DOHH2 (cell line): ENCODE results near the gene MAPRE3.

Experiments used
- H3F3A ChIP-seq: fragments of 200-600 bp; sonication (generic), shearing (Covaris generic); 2 replicates; pipeline ENCODE4 v1.6.0; 2016; ENCODE audit warnings: antibody characterized with exemption, mild to moderate bottlenecking; ENCODE audit not compliant: control insufficient read depth, insufficient read depth
- H3K27ac ChIP-seq: fragments of 200-600 bp; sonication (generic); 2 replicates; pipeline ENCODE4 v1.5.1; 2014; ENCODE audit warnings: low read depth, mild to moderate bottlenecking, low read length, moderate library complexity
- H3K27me3 ChIP-seq: fragments of 200-600 bp; sonication (generic); 2 replicates; pipeline ENCODE4 v1.6.1; 2014; ENCODE audit warnings: mild to moderate bottlenecking, low read length, mixed read lengths; ENCODE audit not compliant: control insufficient read depth
- H3K36me3 ChIP-seq: fragments of 200-600 bp; sonication (generic); 2 replicates; pipeline ENCODE4 v1.6.1; 2014; ENCODE audit warnings: mild to moderate bottlenecking, low read length, moderate library complexity, mixed read lengths; ENCODE audit not compliant: control insufficient read depth
- H3K4me1 ChIP-seq: fragments of 200-600 bp; sonication (generic); 2 replicates; pipeline ENCODE4 v1.6.1; 2014; ENCODE audit warnings: mild to moderate bottlenecking, low read length, mixed read lengths; ENCODE audit not compliant: control insufficient read depth
- H3K4me2 ChIP-seq: fragments of 200-600 bp; sonication (generic); 2 replicates; pipeline ENCODE4 v1.6.0; 2014; ENCODE audit warnings: mild to moderate bottlenecking, low read length, moderate library complexity
- H3K4me3 ChIP-seq: fragments of 200-600 bp; sonication (generic); 2 replicates; pipeline ENCODE4 v1.5.1; 2014; ENCODE audit warnings: mild to moderate bottlenecking, low read length, mixed read lengths
- H3K79me2 ChIP-seq: fragments of 200-600 bp; sonication (generic); 2 replicates; pipeline ENCODE4 v1.6.1; 2014; ENCODE audit warnings: mild to moderate bottlenecking, low read length, mixed read lengths; ENCODE audit not compliant: control insufficient read depth
- H3K9me2 ChIP-seq: fragments of 200-600 bp; sonication (generic); replicated peaks from 2 replicates; pipeline ENCODE4 v1.6.1; 2014; ENCODE audit warnings: mild to moderate bottlenecking, low read length, mixed read lengths; ENCODE audit not compliant: control insufficient read depth
- H3K9me3 ChIP-seq: fragments of 200-600 bp; sonication (generic); 2 replicates; pipeline ENCODE4 v1.6.1; 2014; ENCODE audit warnings: antibody characterized with exemption, low read length, mixed read lengths; ENCODE audit not compliant: control insufficient read depth, insufficient read depth
- H4K20me1 ChIP-seq: fragments of 200-600 bp; sonication (generic); 2 replicates; pipeline ENCODE4 v1.6.0; 2014; ENCODE audit warnings: low read depth, mild to moderate bottlenecking, antibody characterized with exemption, low read length, moderate library complexity; ENCODE audit not compliant: control insufficient read depth, insufficient read depth
- EZH2phosphoT487 ChIP-seq: fragments of 200-600 bp; sonication (generic); IDR thresholded peaks from 2 replicates; pipeline ENCODE4 v1.6.1; 2017; ENCODE audit warnings: borderline replicate concordance, mild to moderate bottlenecking, antibody characterized with exemption, low read length, moderate library complexity, mixed read lengths
- TF ChIP-seq, protein P1 (sequence below): fragments of 200-600 bp; sonication (generic); IDR thresholded peaks from one replicate; pipeline ENCODE4 v1.5.1; 2014; ENCODE audit warnings: antibody characterized with exemption, mild to moderate bottlenecking, low read depth, low read length; ENCODE audit not compliant: poor library complexity, severe bottlenecking

MAPRE3 gene

DNA sequence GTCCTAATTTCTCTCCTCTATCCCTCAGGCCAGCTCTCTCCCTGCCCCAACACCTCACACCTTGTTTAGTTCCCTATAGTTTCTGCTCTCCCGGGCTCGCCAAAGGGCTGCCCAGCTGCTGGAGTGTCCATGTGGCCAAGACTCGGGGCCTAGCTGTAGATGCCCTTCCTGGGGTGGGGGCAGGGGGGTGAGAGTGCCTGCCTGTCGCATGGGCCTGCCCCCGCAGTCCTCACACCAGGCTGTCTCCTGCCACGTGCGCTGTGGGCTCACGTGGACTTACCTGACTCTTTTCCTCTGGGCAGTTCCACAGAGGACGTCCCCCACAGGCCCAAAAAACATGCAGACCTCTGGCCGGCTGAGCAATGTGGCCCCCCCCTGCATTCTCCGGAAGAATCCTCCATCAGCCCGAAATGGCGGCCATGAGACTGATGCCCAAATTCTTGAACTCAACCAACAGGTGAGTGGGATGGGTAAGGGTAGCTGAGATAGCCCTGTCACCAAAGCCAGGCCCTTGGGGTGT lies 54.9 kb downstream of the MAPRE3 start:
- no peaks in the 10 kb centered on the region for H3K4me1 ChIP-seq
- H3K36me3 ChIP-seq = no peaks in the 10 kb centered on the region
- H3K79me2 ChIP-seq = no peaks in the 10 kb centered on the region
- no peaks in the 10 kb centered on the region for H3F3A ChIP-seq
- no peak overlapping the region for H3K4me2 ChIP-seq
- H3K9me3 ChIP-seq = no peaks in the 10 kb centered on the region
- no peaks in the 10 kb centered on the region for H3K27me3 ChIP-seq
- no peak overlapping the region for H3K4me3 ChIP-seq
- H3K27ac ChIP-seq = no peak overlapping the region
- H4K20me1 ChIP-seq = no peaks in the 10 kb centered on the region
- H3K9me2 ChIP-seq = no peaks in the 10 kb centered on the region
- TF ChIP-seq EZH2phosphoT487 = no peak
- TF ChIP-seq, protein P1, sequence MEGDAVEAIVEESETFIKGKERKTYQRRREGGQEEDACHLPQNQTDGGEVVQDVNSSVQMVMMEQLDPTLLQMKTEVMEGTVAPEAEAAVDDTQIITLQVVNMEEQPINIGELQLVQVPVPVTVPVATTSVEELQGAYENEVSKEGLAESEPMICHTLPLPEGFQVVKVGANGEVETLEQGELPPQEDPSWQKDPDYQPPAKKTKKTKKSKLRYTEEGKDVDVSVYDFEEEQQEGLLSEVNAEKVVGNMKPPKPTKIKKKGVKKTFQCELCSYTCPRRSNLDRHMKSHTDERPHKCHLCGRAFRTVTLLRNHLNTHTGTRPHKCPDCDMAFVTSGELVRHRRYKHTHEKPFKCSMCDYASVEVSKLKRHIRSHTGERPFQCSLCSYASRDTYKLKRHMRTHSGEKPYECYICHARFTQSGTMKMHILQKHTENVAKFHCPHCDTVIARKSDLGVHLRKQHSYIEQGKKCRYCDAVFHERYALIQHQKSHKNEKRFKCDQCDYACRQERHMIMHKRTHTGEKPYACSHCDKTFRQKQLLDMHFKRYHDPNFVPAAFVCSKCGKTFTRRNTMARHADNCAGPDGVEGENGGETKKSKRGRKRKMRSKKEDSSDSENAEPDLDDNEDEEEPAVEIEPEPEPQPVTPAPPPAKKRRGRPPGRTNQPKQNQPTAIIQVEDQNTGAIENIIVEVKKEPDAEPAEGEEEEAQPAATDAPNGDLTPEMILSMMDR = no peak

DNA sequence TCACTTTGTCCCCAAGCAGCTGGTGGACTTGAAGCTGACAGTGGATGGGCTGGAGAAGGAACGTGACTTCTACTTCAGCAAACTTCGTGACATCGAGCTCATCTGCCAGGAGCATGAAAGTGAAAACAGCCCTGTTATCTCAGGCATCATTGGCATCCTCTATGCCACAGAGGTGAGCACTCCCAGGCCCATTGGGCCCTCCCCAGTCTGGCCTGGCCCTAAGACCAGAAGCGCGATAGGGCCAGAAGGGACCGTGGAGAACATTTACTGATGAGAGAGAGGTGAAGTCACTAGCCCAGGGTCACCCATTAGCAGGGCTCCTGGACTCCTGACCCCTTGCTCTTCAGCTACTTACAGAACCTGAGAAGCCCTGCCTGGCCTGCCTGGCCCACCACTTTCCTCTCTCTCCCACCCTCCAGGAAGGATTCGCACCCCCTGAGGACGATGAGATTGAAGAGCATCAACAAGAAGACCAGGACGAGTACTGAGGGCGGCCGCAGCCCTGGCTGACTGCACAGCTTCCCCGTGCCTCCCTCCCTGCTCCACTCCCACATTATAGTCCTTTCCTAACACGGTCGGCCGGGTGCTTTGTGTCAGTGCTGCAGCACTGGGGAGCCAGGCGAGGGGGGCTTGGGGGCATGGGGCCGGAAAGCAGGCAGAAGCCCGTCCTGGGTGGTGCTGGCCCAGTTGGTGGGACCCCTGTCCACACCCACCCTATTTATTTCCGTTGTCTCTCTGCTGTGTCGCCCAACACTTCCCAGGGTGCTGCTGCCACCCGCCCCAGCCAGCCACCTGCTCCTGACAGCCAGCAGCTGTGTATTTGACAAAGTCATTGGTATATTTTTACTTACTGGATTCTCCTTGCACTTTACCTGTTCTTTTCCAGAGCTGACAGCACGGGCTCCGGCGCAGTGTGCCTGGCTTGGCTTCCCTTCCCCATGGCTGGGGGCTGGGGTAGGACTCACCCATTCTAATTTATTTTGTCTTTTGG lies 55.7 kb downstream of the MAPRE3 start:
- Histone ChIP-seq H3K4me1 (no peaks in the 10 kb centered on the region), H3K9me3 (no peaks in the 10 kb centered on the region), H3F3A (no peaks in the 10 kb centered on the region), H3K4me3 (no peak overlapping the region), H3K27ac (no peak overlapping the region), H3K9me2 (no peaks in the 10 kb centered on the region), H3K36me3 (no peaks in the 10 kb centered on the region), H4K20me1 (no peaks in the 10 kb centered on the region), H3K79me2 (no peaks in the 10 kb centered on the region), H3K27me3 (no peaks in the 10 kb centered on the region), H3K4me2 (no peak overlapping the region)
- no peak for TF ChIP-seq EZH2phosphoT487
- TF ChIP-seq, protein P1 = no peak

DNA sequence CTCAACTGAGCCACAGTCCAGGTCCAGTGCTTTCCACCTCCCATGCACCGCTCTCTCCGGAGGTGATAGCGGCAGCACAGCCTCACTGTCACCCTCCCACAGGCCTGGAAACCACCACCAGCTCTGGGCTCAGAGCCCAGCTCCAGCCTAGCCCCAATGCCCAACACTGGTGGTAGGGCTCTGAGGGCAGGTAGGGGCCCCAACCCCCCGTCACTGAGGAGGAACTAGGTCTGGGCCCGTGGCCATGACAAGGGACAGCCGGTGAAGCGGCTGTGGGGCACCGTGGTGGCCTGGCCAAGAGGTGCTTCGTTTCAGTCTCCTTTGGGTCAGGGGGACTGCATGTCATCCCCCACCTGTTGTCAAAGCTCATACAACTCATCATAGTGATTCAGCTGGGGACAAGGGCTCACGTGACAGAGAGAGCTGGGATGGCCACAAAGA lies 56.8 kb downstream of the MAPRE3 start:
- H3K4me3 ChIP-seq = no peak overlapping the region
- H3K27ac ChIP-seq = no peak overlapping the region
- no peaks in the 10 kb centered on the region for H3K9me3 ChIP-seq
- peaks cover 6% of the 10 kb centered on the region for H3K79me2 ChIP-seq
- H3K9me2 ChIP-seq = no peaks in the 10 kb centered on the region
- H3K36me3 ChIP-seq = no peaks in the 10 kb centered on the region
- H3F3A ChIP-seq = no peaks in the 10 kb centered on the region
- TF ChIP-seq EZH2phosphoT487 = no peak
- TF ChIP-seq, protein P1 = no peak
- H3K27me3 ChIP-seq = no peaks in the 10 kb centered on the region
- no peak overlapping the region for H3K4me2 ChIP-seq
- peaks cover 6% of the 10 kb centered on the region for H3K4me1 ChIP-seq
- no peaks in the 10 kb centered on the region for H4K20me1 ChIP-seq
